Natural killer cell (primary cell): ENCODE results near the gene TSN. TPM values are rescaled to one million over a fixed set of nuclear protein-coding genes. Genes with fewer than 3 reads are reported as not detected.
"Not testable (repeated sequence)": the region's sequence is repeated elsewhere in the genome, so short reads cannot be mapped to it uniquely, and the experiment has no call there.

Source experiments
- ATAC-seq, 3 donors: fragments of 150-1000 bp in 2 of 3; fragments of 200-7000 bp in 1 of 3; cut with Tn5 transposase; 1 replicate in 1 of 3; 2 replicates in 2 of 3; pipeline ENCODE4 v1.10.0; 2021; ENCODE audit warnings: mild to moderate bottlenecking in 2 of 3, moderate library complexity in 2 of 3
- DNase-seq, 2 donors: peaks; one replicate each; pipeline versions ENCODE4 v3.0.0 to v3.0.0-alpha.2; 2013 to 2021; ENCODE audit warnings: mixed read lengths in 1 of 2
- H3K27ac ChIP-seq: one replicate; pipeline ENCODE4 v1.5.1; 2013; ENCODE audit warnings: mild to moderate bottlenecking, low read length
- H3K27me3 ChIP-seq: one replicate; pipeline ENCODE4 v1.6.1; 2013; ENCODE audit warnings: low read length; ENCODE audit not compliant: control insufficient read depth, insufficient read depth
- H3K36me3 ChIP-seq: one replicate; pipeline ENCODE4 v1.6.1; 2013; ENCODE audit warnings: low read length; ENCODE audit not compliant: control insufficient read depth, insufficient read depth
- H3K4me1 ChIP-seq: one replicate; pipeline ENCODE4 v1.6.1; 2013; ENCODE audit warnings: low read length; ENCODE audit not compliant: control insufficient read depth, insufficient read depth
- H3K4me3 ChIP-seq: one replicate; pipeline ENCODE4 v1.5.1; 2013; ENCODE audit warnings: low read length
- H3K9me3 ChIP-seq: one replicate; pipeline ENCODE4 v1.6.1; 2013; ENCODE audit warnings: low read length; ENCODE audit not compliant: control insufficient read depth, insufficient read depth
- H3K27ac Mint-ChIP-seq, 2 donors: one replicate each; pipeline ENCODE4 v1.8.0; 2022; ENCODE audit warnings: mild to moderate bottlenecking in 2 of 2, mixed read lengths in 2 of 2, moderate library complexity in 1 of 2
- H3K27me3 Mint-ChIP-seq, 2 donors: one replicate each; pipeline ENCODE4 v1.8.0; 2022; ENCODE audit warnings: low read depth in 2 of 2, mixed read lengths in 2 of 2
- H3K36me3 Mint-ChIP-seq: one replicate; pipeline ENCODE4 v1.8.0; 2022; ENCODE audit warnings: mixed read lengths
- H3K4me1 Mint-ChIP-seq, 2 donors: one replicate each; pipeline ENCODE4 v1.8.0; 2022; ENCODE audit warnings: mixed read lengths in 2 of 2
- H3K4me3 Mint-ChIP-seq: one replicate; pipeline ENCODE4 v1.8.0; 2022; ENCODE audit warnings: mild to moderate bottlenecking, moderate library complexity, mixed read lengths
- H3K9me3 Mint-ChIP-seq, 2 donors: one replicate each; pipeline ENCODE4 v1.8.0; 2022; ENCODE audit warnings: mixed read lengths in 2 of 2
- WGBS: methylation state at CpG from one replicate; pipeline ENCODE4 v1.1.7; 2013; ENCODE audit warnings: missing lambda C conversion rate; ENCODE audit not compliant: insufficient coverage; 5-methylcytosine and 5-hydroxymethylcytosine counted together
- intact Hi-C: fragments of 100-400 bp; cut with micrococcal nuclease; formaldehyde crosslinking; loops from one replicate; pipeline ENCODE4 v1.14.2; 2022
- total RNA-seq, 4 donors: library from RNA; stranded (reverse); fragments of 120-200 nt in 1 of 4; gene quantifications; one replicate each; pipeline versions ENCODE4 v1.2.3 to v1.2.4, GENCODE V29; 2013 to 2022
- TF ChIP-seq, protein P1 (sequence below): fragments of 200-600 bp; IDR thresholded peaks from one replicate; pipeline ENCODE4 v1.8.0; 2022; ENCODE audit warnings: antibody characterized with exemption

TSN gene
- total RNA-seq, 3 donors from 2014 or later (not counting 1 experiment from before 2014, with no cell fraction given), result 54.7 to 66.9 (median 62.5) TPM

DNA sequence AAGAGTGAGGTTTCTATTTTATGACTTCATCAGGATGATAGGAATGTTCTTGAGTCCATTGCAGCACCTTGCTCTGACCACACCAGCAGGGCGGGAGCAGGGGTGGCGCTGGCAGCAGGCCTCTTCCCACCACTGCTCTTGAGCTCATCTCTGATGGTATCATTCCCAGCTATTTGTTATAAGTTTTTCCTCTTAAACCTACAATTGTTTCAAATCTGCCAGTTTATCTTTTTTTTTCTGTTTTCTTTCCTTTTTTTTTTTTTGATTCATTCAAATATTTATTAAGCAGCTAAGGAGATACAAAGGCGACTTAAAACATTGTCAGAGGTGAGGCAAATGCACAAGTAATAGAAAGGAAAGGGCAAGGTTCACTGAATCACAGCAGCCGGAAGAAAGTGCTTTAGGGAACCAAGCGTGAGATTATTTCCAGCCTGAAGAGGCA, 47.5 kb upstream of the TSN start:
- no peaks in the 10 kb centered on the region for H3K27me3 ChIP-seq
- H3K27ac Mint-ChIP-seq, result no peak overlapping the region
- DNase-seq, result no peak
- intact Hi-C loops, result no loop called here
- H3K4me3 ChIP-seq, result no peak overlapping the region
- no peak overlapping the region for H3K4me3 Mint-ChIP-seq
- TF ChIP-seq, protein P1, sequence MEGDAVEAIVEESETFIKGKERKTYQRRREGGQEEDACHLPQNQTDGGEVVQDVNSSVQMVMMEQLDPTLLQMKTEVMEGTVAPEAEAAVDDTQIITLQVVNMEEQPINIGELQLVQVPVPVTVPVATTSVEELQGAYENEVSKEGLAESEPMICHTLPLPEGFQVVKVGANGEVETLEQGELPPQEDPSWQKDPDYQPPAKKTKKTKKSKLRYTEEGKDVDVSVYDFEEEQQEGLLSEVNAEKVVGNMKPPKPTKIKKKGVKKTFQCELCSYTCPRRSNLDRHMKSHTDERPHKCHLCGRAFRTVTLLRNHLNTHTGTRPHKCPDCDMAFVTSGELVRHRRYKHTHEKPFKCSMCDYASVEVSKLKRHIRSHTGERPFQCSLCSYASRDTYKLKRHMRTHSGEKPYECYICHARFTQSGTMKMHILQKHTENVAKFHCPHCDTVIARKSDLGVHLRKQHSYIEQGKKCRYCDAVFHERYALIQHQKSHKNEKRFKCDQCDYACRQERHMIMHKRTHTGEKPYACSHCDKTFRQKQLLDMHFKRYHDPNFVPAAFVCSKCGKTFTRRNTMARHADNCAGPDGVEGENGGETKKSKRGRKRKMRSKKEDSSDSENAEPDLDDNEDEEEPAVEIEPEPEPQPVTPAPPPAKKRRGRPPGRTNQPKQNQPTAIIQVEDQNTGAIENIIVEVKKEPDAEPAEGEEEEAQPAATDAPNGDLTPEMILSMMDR, result no peak
- H3K4me1 ChIP-seq, result no peaks in the 10 kb centered on the region
- no peak overlapping the region for H3K27ac ChIP-seq
- WGBS, result 94% methylated on average over 5 of the region's 5 CpGs
- ATAC-seq, result no peak
- H3K36me3 ChIP-seq, result no peaks in the 10 kb centered on the region
- no peaks in the 10 kb centered on the region for H3K4me1 Mint-ChIP-seq
- no peaks in the 10 kb centered on the region for H3K9me3 ChIP-seq
- H3K9me3 Mint-ChIP-seq, result no peaks in the 10 kb centered on the region
- H3K36me3 Mint-ChIP-seq, result no peaks in the 10 kb centered on the region
- no peaks in the 10 kb centered on the region for H3K27me3 Mint-ChIP-seq

DNA sequence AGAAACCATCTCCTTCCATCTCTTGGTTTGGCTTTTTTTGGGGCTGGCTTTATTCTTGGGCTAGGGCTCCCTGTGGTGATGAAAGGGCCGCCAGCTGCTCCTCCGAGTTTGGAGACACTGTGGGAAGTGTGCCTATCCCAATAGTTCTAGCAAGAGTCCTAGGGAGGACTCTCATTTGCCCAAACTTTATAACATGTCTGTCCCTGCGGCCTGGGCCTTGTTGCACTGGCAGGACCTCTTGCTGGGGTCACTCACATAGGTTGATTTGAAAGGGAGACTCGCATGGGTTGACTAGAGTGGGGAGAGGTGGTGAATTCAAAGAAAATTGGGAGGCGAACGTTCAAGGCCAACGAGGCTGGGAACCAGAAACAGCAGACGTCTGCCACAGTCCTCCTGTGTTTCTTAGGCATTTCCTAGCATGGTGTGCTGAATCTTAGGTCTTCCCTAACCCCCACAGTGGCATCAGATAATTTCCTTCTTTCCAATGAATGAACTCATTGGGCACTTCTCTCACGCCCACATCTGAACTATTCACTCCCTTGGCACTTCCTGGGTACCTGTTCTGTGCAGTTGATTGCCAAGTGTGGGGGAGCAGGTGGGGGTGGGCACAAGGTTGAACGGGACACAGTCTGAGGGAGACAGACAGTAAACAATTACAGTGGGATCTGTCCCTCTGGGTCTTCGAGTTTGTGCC, 45.5 kb upstream of the TSN start:
- Mint-ChIP-seq H3K4me1 (no peaks in the 10 kb centered on the region), H3K27me3 (no peaks in the 10 kb centered on the region), H3K27ac (no peak overlapping the region), H3K36me3 (no peaks in the 10 kb centered on the region), H3K9me3 (no peaks in the 10 kb centered on the region), H3K4me3 (no peak overlapping the region)
- H3K27me3 ChIP-seq, result no peaks in the 10 kb centered on the region
- no peaks in the 10 kb centered on the region for H3K9me3 ChIP-seq
- TF ChIP-seq, protein P1, result no peak
- no peaks in the 10 kb centered on the region for H3K4me1 ChIP-seq
- DNase-seq (no peak), ATAC-seq (no peak)
- intact Hi-C loops, result no loop called here
- no peak overlapping the region for H3K4me3 ChIP-seq
- WGBS, result 86% methylated on average over 11 of the region's 11 CpGs
- no peaks in the 10 kb centered on the region for H3K36me3 ChIP-seq
- no peak overlapping the region for H3K27ac ChIP-seq

DNA sequence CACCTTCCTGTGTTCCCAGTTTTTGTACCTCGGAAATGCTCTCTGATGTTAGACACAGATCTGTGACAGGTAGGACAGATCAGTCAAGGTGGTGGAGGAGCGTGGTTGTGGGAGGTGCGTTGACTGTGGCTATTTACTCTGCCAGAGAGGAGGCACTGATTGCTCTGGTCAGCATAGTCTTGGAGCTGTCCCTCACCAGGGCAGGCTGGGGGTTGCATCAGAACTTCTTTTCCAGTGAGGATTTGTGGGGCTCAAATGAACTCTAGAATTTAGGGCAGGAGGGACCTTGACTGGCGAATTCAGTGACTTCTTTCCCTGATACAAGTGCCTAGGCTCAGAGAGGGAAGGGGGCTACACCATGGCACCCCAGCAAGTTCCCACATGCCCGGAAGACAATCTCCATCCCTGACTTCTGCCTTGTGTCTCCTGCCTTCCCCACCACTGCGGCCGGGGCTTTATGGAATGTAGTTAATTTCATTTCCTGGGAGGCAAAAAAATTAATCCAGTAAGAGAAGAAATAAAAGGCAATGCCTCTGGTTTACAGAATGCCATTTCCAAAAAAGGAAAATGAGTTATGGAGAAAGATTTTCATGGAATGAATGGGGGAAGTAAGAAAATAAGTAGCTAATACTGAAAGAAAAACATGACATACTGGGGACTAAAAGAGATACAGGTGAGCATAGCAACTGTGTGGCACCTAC, 44.8 kb upstream of the TSN start:
- Mint-ChIP-seq H3K36me3 (no peaks in the 10 kb centered on the region), H3K9me3 (no peaks in the 10 kb centered on the region), H3K4me1 (no peaks in the 10 kb centered on the region), H3K4me3 (no peak overlapping the region), H3K27me3 (no peaks in the 10 kb centered on the region), H3K27ac (no peak overlapping the region)
- Histone ChIP-seq H3K4me1 (no peaks in the 10 kb centered on the region), H3K27me3 (no peaks in the 10 kb centered on the region), H3K27ac (no peak overlapping the region), H3K36me3 (no peaks in the 10 kb centered on the region), H3K4me3 (no peak overlapping the region), H3K9me3 (no peaks in the 10 kb centered on the region)
- TF ChIP-seq, protein P1, result no peak
- ATAC-seq (no peak), DNase-seq (no peak)
- intact Hi-C loops, result no loop called here
- WGBS, result 89% methylated on average over 7 of the region's 7 CpGs

DNA sequence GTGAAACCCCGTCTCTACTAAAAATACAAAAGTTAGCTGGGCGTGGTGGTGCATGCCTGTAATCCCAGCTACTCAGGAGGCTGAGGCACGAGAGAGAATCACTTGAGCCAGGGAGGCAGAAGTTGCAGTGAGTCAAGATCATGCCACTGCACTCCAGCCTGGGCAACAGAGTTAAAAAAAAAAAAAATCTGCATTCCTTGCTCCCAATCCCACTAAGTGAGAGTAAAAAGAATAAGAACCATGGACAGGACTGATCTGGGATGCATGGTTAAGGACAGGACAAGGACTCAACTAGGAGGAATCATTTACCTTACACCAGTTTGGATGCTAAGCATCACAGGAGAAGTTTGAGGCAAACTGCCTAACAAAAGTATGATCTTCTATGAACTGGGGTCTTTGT, 44.0 kb upstream of the TSN start:
- intact Hi-C loops, H3K9me3 Mint-ChIP-seq, H3K4me1 ChIP-seq, H3K27ac ChIP-seq, ATAC-seq, DNase-seq, H3K4me1 Mint-ChIP-seq, H3K4me3 ChIP-seq, H3K27me3 Mint-ChIP-seq, H3K9me3 ChIP-seq, H3K27me3 ChIP-seq, H3K36me3 ChIP-seq, H3K36me3 Mint-ChIP-seq, H3K4me3 Mint-ChIP-seq, H3K27ac Mint-ChIP-seq: not testable (repeated sequence)
- 96% methylated on average over 3 of the region's 3 CpGs for WGBS
